Naive thymus-derived CD4-positive, alpha-beta T cell (primary cell): ENCODE data around the gene COX10. TPM values are rescaled to one million over a fixed set of nuclear protein-coding genes. Genes with fewer than 3 reads are reported as not detected.

Source experiments
- ATAC-seq: fragments of 150-1000 bp; cut with Tn5 transposase; 2 replicates; pipeline ENCODE4 v1.10.0; 2021; ENCODE audit warnings: mild to moderate bottlenecking, moderate library complexity
- CTCF ChIA-PET: fragments of 350-600 bp; sonication (Branson Sonifier 250); formaldehyde crosslinking; loops from one replicate; lab custom pipeline; 2021; ENCODE audit warnings: antibody characterized with exemption; lab: Charles Lee
- POLR2A ChIA-PET: fragments of 350-600 bp; sonication (Branson Sonifier 250); formaldehyde crosslinking; loops from one replicate; lab custom pipeline; 2021; ENCODE audit warnings: antibody characterized with exemption, inconsistent platforms; lab: Charles Lee
- DNase-seq, 9 donors: peaks; one replicate each; pipeline versions ENCODE4 v3.0.0 to v3.0.0-alpha.2; 2020 to 2022; ENCODE audit warnings: mixed read lengths in 1 of 9
- H3K27ac ChIP-seq: one replicate; pipeline ENCODE4 v1.7.0; 2013; ENCODE audit warnings: mild to moderate bottlenecking, low read depth, low read length, moderate library complexity
- H3K27me3 ChIP-seq, 2 donors: one replicate each; pipeline ENCODE4 v1.7.0; 2013; ENCODE audit warnings: low read length in 2 of 2, mild to moderate bottlenecking in 2 of 2, moderate library complexity in 2 of 2; ENCODE audit not compliant: control insufficient read depth in 2 of 2, insufficient read depth in 2 of 2
- H3K36me3 ChIP-seq, 3 experiments: 1 replicate in 2 of 3; 2 replicates in 1 of 3; pipeline ENCODE4 v1.7.0; 2013; ENCODE audit warnings: low read length in 3 of 3, mild to moderate bottlenecking in 3 of 3, moderate library complexity in 1 of 3; ENCODE audit not compliant: insufficient read depth in 3 of 3, control insufficient read depth in 2 of 3
- H3K4me1 ChIP-seq, 2 donors: one replicate each; pipeline ENCODE4 v1.7.0; 2013; ENCODE audit warnings: low read length in 2 of 2, mild to moderate bottlenecking in 2 of 2, moderate library complexity in 1 of 2; ENCODE audit not compliant: control insufficient read depth in 2 of 2, insufficient read depth in 2 of 2
- H3K4me3 ChIP-seq: 2 replicates; pipeline ENCODE4 v1.7.0; 2013; ENCODE audit warnings: mild to moderate bottlenecking, low read length
- H3K9me3 ChIP-seq, 3 experiments: 1 replicate in 2 of 3; 2 replicates in 1 of 3; pipeline ENCODE4 v1.7.0; 2013; ENCODE audit warnings: low read length in 3 of 3; ENCODE audit not compliant: control insufficient read depth in 2 of 3
- H3K27ac Mint-ChIP-seq, 9 donors: one replicate each; pipeline ENCODE4 v1.8.0; 2020 to 2022; ENCODE audit warnings: mixed read lengths in 9 of 9, mild to moderate bottlenecking in 8 of 9, moderate library complexity in 5 of 9, inconsistent platforms in 2 of 9
- H3K27me3 Mint-ChIP-seq, 5 donors: one replicate each; pipeline ENCODE4 v1.8.0; 2021 to 2022; ENCODE audit warnings: mixed read lengths in 5 of 5, mild to moderate bottlenecking in 1 of 5
- H3K36me3 Mint-ChIP-seq, 5 donors: one replicate each; pipeline ENCODE4 v1.8.0; 2020 to 2022; ENCODE audit warnings: mixed read lengths in 5 of 5, mild to moderate bottlenecking in 3 of 5, inconsistent platforms in 1 of 5
- H3K4me1 Mint-ChIP-seq, 7 donors: one replicate each; pipeline ENCODE4 v1.8.0; 2020 to 2022; ENCODE audit warnings: mixed read lengths in 7 of 7, mild to moderate bottlenecking in 3 of 7, inconsistent platforms in 1 of 7
- H3K4me3 Mint-ChIP-seq, 10 donors: one replicate each; pipeline ENCODE4 v1.8.0; 2020 to 2022; ENCODE audit warnings: mild to moderate bottlenecking in 10 of 10, mixed read lengths in 10 of 10, moderate library complexity in 6 of 10, inconsistent platforms in 2 of 10
- H3K9me3 Mint-ChIP-seq, 11 donors: one replicate each; pipeline ENCODE4 v1.8.0; 2020 to 2022; ENCODE audit warnings: mixed read lengths in 11 of 11, mild to moderate bottlenecking in 4 of 11, inconsistent platforms in 1 of 11, moderate library complexity in 1 of 11
- intact Hi-C, 2 donors: fragments of 100-400 bp; cut with micrococcal nuclease; formaldehyde crosslinking; loops; one replicate each; pipeline ENCODE4 v1.15.1; 2023
- polyA plus RNA-seq, 2 donors: library from polyadenylated mRNA; unstranded; fragments of 300-500 nt; fragmentation: Illumina TruSeq; gene quantifications; one replicate each; pipeline ENCODE4 v1.2.3, GENCODE V29; 2021
- total RNA-seq, 6 experiments: library from RNA in 5 of 6; stranded (reverse) in 5 of 6; gene quantifications; 1 replicate in 5 of 6; 2 replicates in 1 of 6; pipeline ENCODE4 v1.2.3 and lab custom pipeline; 2021 to 2026

Gene COX10
- total and polyA plus RNA-seq, 7 experiments from 2014 or later: 16.2 to 30.6 (median 20.2) TPM

- no peaks in the 10 kb centered on the region for H3K27me3 ChIP-seq
- no peak overlapping the region for H3K4me3 ChIP-seq
- DNase-seq (no peak), ATAC-seq (no peak)
- H3K27ac ChIP-seq: no peak overlapping the region
- ChIA-PET CTCF (interaction anchor here (0.8 kb wide), 1 partner anchor 118 kb away, joined by 3 read pairs; no protein-coding TSS in a partner anchor), POLR2A (no interaction called here)
- no peaks in the 10 kb centered on the region for H3K27me3 Mint-ChIP-seq
- H3K4me1 Mint-ChIP-seq: peaks cover 15 to 50% (median 35%) of the 10 kb centered on the region in 7 donors
- H3K4me1 ChIP-seq: no peaks in the 10 kb centered on the region
- peak overlapping the region in 3 of 9 donors; percentile 29 to 78 (median 75) for H3K27ac Mint-ChIP-seq
- intact Hi-C loops: no loop called here
- H3K36me3 ChIP-seq: peaks cover 0 to 54% (median 8%) of the 10 kb centered on the region in 3 experiments
- peaks cover 0 to 2% (median 0%) of the 10 kb centered on the region in 11 donors for H3K9me3 Mint-ChIP-seq
- H3K9me3 ChIP-seq: no peaks in the 10 kb centered on the region
- peaks cover 9 to 56% (median 41%) of the 10 kb centered on the region in 5 donors for H3K36me3 Mint-ChIP-seq
- no peak overlapping the region for H3K4me3 Mint-ChIP-seq
These were observed 8.7 kb downstream of the COX10 start for GRCh38 chr17:14078027-14078426.

GRCh38 chr17:14080847-14081251 is 11.5 kb downstream of the COX10 start:
- Mint-ChIP-seq H3K27ac (peak overlapping the region in 3 of 9 donors; percentile 37 to 77 (median 58)), H3K27me3 (no peaks in the 10 kb centered on the region), H3K4me1 (peaks cover 12 to 45% (median 38%) of the 10 kb centered on the region in 7 donors), H3K9me3 (peaks cover 0 to 2% (median 0%) of the 10 kb centered on the region in 11 donors), H3K4me3 (peak overlapping the region in 1 of 10 donors; percentile 10), H3K36me3 (peaks cover 9 to 52% (median 33%) of the 10 kb centered on the region in 5 donors)
- CTCF ChIA-PET: no interaction called here
- H3K4me3 ChIP-seq: no peak overlapping the region
- intact Hi-C loops: no loop called here
- H3K9me3 ChIP-seq: no peaks in the 10 kb centered on the region
- POLR2A ChIA-PET: no interaction called here
- H3K4me1 ChIP-seq: no peaks in the 10 kb centered on the region
- H3K27me3 ChIP-seq: no peaks in the 10 kb centered on the region
- H3K36me3 ChIP-seq: peaks cover 0 to 47% (median 8%) of the 10 kb centered on the region in 3 experiments
- no peak overlapping the region for H3K27ac ChIP-seq
- ATAC-seq (no peak), DNase-seq (no peak)

DNA sequence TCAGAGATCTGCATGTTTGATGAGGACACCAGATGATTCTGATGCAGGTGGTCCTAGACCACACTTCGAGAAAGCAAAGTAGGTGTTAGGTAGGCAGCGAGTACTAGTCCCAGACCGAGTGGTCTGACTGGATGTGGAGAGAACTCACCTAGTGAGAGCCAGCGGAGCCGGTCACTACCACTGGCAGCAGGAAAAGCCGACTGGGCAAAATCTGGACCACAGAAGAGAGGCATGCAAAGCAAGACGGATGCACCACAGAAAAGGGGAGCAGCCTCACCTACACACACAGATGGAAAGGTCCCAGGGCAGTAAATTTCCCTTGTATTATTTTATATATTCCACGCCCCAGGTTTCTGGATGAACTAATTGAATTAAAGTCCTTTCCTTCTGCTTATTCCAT is 13.5 kb downstream of the COX10 start:
- peaks cover 0 to 28% (median 3%) of the 10 kb centered on the region in 3 experiments for H3K36me3 ChIP-seq
- peak overlapping the region in 1 of 9 donors; percentile 54 for H3K27ac Mint-ChIP-seq
- H3K27me3 Mint-ChIP-seq: no peaks in the 10 kb centered on the region
- intact Hi-C loops: no loop called here
- ATAC-seq: no peak
- H3K9me3 Mint-ChIP-seq: peaks cover 0 to 2% (median 0%) of the 10 kb centered on the region in 11 donors
- CTCF ChIA-PET: no interaction called here
- H3K4me1 Mint-ChIP-seq: peaks cover 21 to 64% (median 40%) of the 10 kb centered on the region in 7 donors
- H3K9me3 ChIP-seq: no peaks in the 10 kb centered on the region
- peaks cover 9 to 54% (median 42%) of the 10 kb centered on the region in 5 donors for H3K36me3 Mint-ChIP-seq
- no peak overlapping the region for H3K27ac ChIP-seq
- POLR2A ChIA-PET: no interaction called here
- H3K4me3 Mint-ChIP-seq: no peak overlapping the region
- DNase-seq: no peak
- H3K4me1 ChIP-seq: no peaks in the 10 kb centered on the region
- no peaks in the 10 kb centered on the region for H3K27me3 ChIP-seq
- no peak overlapping the region for H3K4me3 ChIP-seq

- Mint-ChIP-seq H3K27ac (no peak overlapping the region), H3K9me3 (peaks cover 0 to 2% (median 0%) of the 10 kb centered on the region in 11 donors), H3K27me3 (no peaks in the 10 kb centered on the region), H3K36me3 (peaks cover 3 to 58% (median 40%) of the 10 kb centered on the region in 5 donors), H3K4me3 (no peak overlapping the region), H3K4me1 (peaks cover 25 to 72% (median 59%) of the 10 kb centered on the region in 7 donors)
- ChIA-PET CTCF (no interaction called here), POLR2A (no interaction called here)
- DNase-seq (no peak), ATAC-seq (no peak)
- Histone ChIP-seq H3K4me3 (no peak overlapping the region), H3K27ac (no peak overlapping the region), H3K9me3 (no peaks in the 10 kb centered on the region), H3K4me1 (no peaks in the 10 kb centered on the region), H3K27me3 (no peaks in the 10 kb centered on the region), H3K36me3 (peaks cover 0 to 13% (median 3%) of the 10 kb centered on the region in 3 experiments)
- intact Hi-C loops: no loop called here
These were observed 15.7 kb downstream of the COX10 start for GRCh38 chr17:14084955-14085354.

DNA sequence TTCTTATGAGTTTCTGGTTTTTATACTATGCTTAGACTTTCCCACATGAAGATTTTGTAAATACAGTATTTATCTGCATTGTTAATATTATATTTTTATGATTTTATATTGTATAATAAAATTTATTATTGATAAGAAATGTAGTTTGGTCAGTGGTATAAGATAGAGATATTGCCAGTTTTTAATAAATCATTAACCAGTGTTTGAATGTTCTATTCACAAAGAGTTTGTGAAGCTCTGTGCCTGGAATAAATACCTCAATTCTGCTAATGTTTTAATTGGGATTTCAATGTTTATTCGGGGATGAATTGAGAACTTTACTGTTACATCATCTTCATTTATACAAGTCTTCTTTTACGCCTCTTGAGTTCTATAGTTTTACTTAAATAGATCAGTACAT is 16.9 kb downstream of the COX10 start:
- no peak for ATAC-seq
- no peak for DNase-seq
- Mint-ChIP-seq H3K9me3 (peaks cover 0 to 2% (median 0%) of the 10 kb centered on the region in 11 donors), H3K4me1 (peaks cover 29 to 74% (median 65%) of the 10 kb centered on the region in 7 donors), H3K27me3 (no peaks in the 10 kb centered on the region), H3K4me3 (no peak overlapping the region), H3K27ac (no peak overlapping the region), H3K36me3 (peaks cover 0 to 53% (median 34%) of the 10 kb centered on the region in 5 donors)
- Histone ChIP-seq H3K36me3 (peaks cover 0 to 10% (median 3%) of the 10 kb centered on the region in 3 experiments), H3K4me3 (no peak overlapping the region), H3K9me3 (no peaks in the 10 kb centered on the region), H3K4me1 (no peaks in the 10 kb centered on the region), H3K27me3 (no peaks in the 10 kb centered on the region), H3K27ac (no peak overlapping the region)
- CTCF ChIA-PET: no interaction called here
- POLR2A ChIA-PET: no interaction called here
- intact Hi-C loops: no loop called here

DNA sequence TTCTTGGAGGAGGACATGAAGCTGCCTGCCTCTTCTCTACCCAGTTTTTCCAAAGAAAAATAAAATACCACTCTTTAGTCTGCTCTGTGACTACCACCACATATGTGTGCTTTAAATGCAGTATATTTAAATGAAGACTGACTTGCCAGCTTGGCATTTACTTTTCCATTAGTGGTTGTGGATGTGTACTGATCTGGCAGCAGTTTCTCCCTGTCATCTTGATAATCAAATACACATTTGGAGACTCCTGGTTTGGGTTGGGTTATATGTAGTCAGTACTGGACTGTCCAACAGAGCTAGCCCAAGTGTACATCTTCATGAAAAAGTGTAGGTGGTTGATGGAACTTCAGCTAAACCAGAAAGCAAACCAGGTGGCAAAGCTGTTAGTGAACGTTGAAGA is 19.9 kb downstream of the COX10 start:
- ChIA-PET CTCF (interaction anchor here (1.4 kb wide), 1 partner anchor 11 kb away, joined by 5 read pairs; no protein-coding TSS in a partner anchor), POLR2A (interaction anchor here (1.9 kb wide), 1 partner anchor 20 kb away, joined by 4 read pairs; the partner anchor contains the start of gene COX10)
- Mint-ChIP-seq H3K36me3 (peaks cover 0 to 37% (median 25%) of the 10 kb centered on the region in 5 donors), H3K4me1 (peaks cover 25 to 79% (median 70%) of the 10 kb centered on the region in 7 donors), H3K27ac (no peak overlapping the region), H3K4me3 (no peak overlapping the region), H3K27me3 (no peaks in the 10 kb centered on the region), H3K9me3 (no peaks in the 10 kb centered on the region)
- intact Hi-C loops: no loop called here
- H3K4me1 ChIP-seq: no peaks in the 10 kb centered on the region
- H3K4me3 ChIP-seq: no peak overlapping the region
- ATAC-seq (no peak), DNase-seq (no peak)
- H3K27ac ChIP-seq: no peak overlapping the region
- H3K36me3 ChIP-seq: no peaks in the 10 kb centered on the region
- no peaks in the 10 kb centered on the region for H3K9me3 ChIP-seq
- no peaks in the 10 kb centered on the region for H3K27me3 ChIP-seq

GRCh38 chr17:14091367-14091766 is 22.1 kb downstream of the COX10 start:
- peak overlapping the region in 1 of 10 donors; percentile 16 for H3K4me3 Mint-ChIP-seq
- ChIA-PET POLR2A (no interaction called here), CTCF (interaction anchor here (1.0 kb wide), 1 partner anchor 112 kb away, joined by 4 read pairs; no protein-coding TSS in a partner anchor)
- H3K9me3 Mint-ChIP-seq: no peaks in the 10 kb centered on the region
- H3K4me1 Mint-ChIP-seq: peaks cover 22 to 91% (median 83%) of the 10 kb centered on the region in 7 donors
- Histone ChIP-seq H3K36me3 (no peaks in the 10 kb centered on the region), H3K27me3 (no peaks in the 10 kb centered on the region), H3K4me3 (no peak overlapping the region), H3K4me1 (no peaks in the 10 kb centered on the region), H3K27ac (no peak overlapping the region), H3K9me3 (no peaks in the 10 kb centered on the region)
- DNase-seq (no peak), ATAC-seq (no peak)
- H3K36me3 Mint-ChIP-seq: peaks cover 0 to 50% (median 30%) of the 10 kb centered on the region in 5 donors
- intact Hi-C loops: no loop called here
- H3K27me3 Mint-ChIP-seq: no peaks in the 10 kb centered on the region
- peak overlapping the region in 1 of 9 donors; percentile 52 for H3K27ac Mint-ChIP-seq
